ENCODE results near the gene NIM1K. TPM values are rescaled to one million over a fixed set of nuclear protein-coding genes. Genes with fewer than 3 reads are reported as not detected.

NIM1K gene
- total RNA-seq, 1 donor from 2014 or later: 0.25 TPM

- Histone ChIP-seq H3K27me3 (ENCODE audit: low read depth) (peaks cover 29% of the 10 kb centered on the region), H3K27ac (replicated peaks) (no peak overlapping the region), H3K4me3 (no peak overlapping the region), H3K36me3 (no peaks in the 10 kb centered on the region), H3K9me3 (replicated peaks) (no peaks in the 10 kb centered on the region), H3K4me1 (no peaks in the 10 kb centered on the region)
- TF ChIP-seq CTCF (IDR thresholded peaks at IDR 0.05; ENCODE audit: borderline replicate concordance): no peak
- no peak for DNase-seq
- intact Hi-C loops (cut with micrococcal nuclease): no loop called here
Observed at GRCh38 chr5:43208658-43209057, 16.6 kb downstream of the NIM1K start.

DNA sequence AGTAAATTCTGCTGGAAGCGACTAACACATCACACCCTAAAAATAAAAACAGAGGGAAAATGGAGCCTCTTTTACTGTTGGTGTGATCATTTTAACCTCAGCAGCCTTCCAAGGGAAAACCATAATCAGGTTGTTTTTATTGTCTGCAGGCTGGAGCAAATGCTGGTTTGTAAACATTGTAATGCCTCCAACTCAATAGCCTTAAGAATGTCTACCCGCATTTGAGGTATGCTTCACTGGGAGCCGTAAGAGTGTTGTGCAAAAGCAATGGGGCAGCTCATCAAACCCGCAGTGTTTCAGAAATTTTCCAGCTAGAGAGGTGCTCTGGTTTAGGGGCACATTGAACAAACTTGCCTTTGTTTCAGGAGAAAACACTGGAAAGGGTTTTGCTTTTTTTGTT, 17.0 kb downstream of the NIM1K start:
- no peak overlapping the region for H3K27ac ChIP-seq (replicated peaks)
- TF ChIP-seq CTCF (IDR thresholded peaks at IDR 0.05; ENCODE audit: borderline replicate concordance): no peak
- intact Hi-C loops (cut with micrococcal nuclease): no loop called here

DNA sequence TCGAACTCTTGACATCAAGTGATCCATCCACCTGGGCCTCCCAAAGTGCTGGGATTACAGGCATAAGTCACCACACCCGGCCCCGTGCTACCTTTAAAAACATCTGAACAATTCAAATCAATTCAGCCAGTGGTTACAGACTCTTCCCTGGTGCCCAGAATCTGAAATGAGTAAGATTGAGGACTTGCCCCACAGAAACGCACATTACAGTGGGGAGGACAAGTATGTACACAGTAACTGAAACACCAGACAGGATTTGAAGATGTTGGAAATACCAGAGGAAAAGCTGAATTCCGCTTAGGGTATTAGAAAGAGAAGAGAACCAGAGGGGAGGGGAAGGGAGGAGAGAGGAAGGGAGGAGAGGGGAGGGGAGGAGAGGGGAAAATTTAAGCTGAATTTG, 17.8 kb downstream of the NIM1K start:
- peaks cover 29% of the 10 kb centered on the region for H3K27me3 ChIP-seq (ENCODE audit: low read depth)
- intact Hi-C loops (cut with micrococcal nuclease): no loop called here
- no peak for DNase-seq
- no peaks in the 10 kb centered on the region for H3K9me3 ChIP-seq (replicated peaks)
- no peaks in the 10 kb centered on the region for H3K36me3 ChIP-seq
- no peak overlapping the region for H3K27ac ChIP-seq (replicated peaks)
- TF ChIP-seq CTCF (IDR thresholded peaks at IDR 0.05; ENCODE audit: borderline replicate concordance): no peak
- H3K4me3 ChIP-seq: no peak overlapping the region
- no peaks in the 10 kb centered on the region for H3K4me1 ChIP-seq

More for the DNA sequence above, 17.0 kb downstream of the NIM1K start:
- no peak for DNase-seq
- no peaks in the 10 kb centered on the region for H3K36me3 ChIP-seq
- H3K4me3 ChIP-seq: no peak overlapping the region
- H3K9me3 ChIP-seq (replicated peaks): no peaks in the 10 kb centered on the region
- H3K4me1 ChIP-seq: no peaks in the 10 kb centered on the region
- peaks cover 29% of the 10 kb centered on the region for H3K27me3 ChIP-seq (ENCODE audit: low read depth)

DNA sequence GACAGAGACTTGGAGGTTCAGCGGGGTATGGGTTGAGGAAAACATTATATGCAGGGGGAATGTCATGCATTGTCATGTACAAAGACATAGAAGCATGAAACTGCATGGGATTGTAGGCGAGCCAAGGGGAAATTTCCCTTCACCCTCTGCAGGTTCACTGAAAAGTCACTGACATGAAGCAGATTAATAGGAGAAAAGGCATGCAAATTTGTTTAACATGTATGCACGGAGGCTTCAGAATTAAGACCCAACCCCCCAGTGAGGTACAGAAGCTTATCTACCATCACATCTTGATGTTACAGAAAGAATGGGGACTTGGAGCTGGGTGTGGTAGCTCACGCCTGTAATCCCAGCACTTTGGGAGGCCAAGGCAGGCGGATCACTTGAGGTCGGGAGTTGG, 18.5 kb downstream of the NIM1K start:
- no peak for TF ChIP-seq CTCF (IDR thresholded peaks at IDR 0.05; ENCODE audit: borderline replicate concordance)
- intact Hi-C loops (cut with micrococcal nuclease): no loop called here

GRCh38 chr5:43213951-43214350, 21.9 kb downstream of the NIM1K start:
- H3K27me3 ChIP-seq (ENCODE audit: low read depth): peaks cover 18% of the 10 kb centered on the region
- intact Hi-C loops (cut with micrococcal nuclease): no loop called here
- no peak overlapping the region for H3K27ac ChIP-seq (replicated peaks)
- H3K9me3 ChIP-seq (replicated peaks): no peaks in the 10 kb centered on the region
- H3K4me1 ChIP-seq: no peaks in the 10 kb centered on the region
- no peak overlapping the region for H3K4me3 ChIP-seq
- no peaks in the 10 kb centered on the region for H3K36me3 ChIP-seq
- no peak for DNase-seq
- no peak for TF ChIP-seq CTCF (IDR thresholded peaks at IDR 0.05; ENCODE audit: borderline replicate concordance)

More for the DNA sequence above, 18.5 kb downstream of the NIM1K start:
- peaks cover 29% of the 10 kb centered on the region for H3K27me3 ChIP-seq (ENCODE audit: low read depth)
- H3K9me3 ChIP-seq (replicated peaks): no peaks in the 10 kb centered on the region
- no peaks in the 10 kb centered on the region for H3K4me1 ChIP-seq
- H3K36me3 ChIP-seq: no peaks in the 10 kb centered on the region
- no peak overlapping the region for H3K4me3 ChIP-seq
- no peak overlapping the region for H3K27ac ChIP-seq (replicated peaks)
- no peak for DNase-seq
